SK-N-SH (cell line): Measurements from ENCODE around the gene PCSK6.

Experiments used
- MXI1 ChIP-seq: IDR thresholded peaks from 2 replicates; pipeline ENCODE4 v1.6.1; 2012; ENCODE audit warnings: mild to moderate bottlenecking, low read depth, low read length, improper control_type of control experiment
- SMC3 ChIP-seq: IDR thresholded peaks from 2 replicates; pipeline ENCODE4 v1.6.1; 2012; ENCODE audit warnings: low read depth, low read length, improper control_type of control experiment
- TAF1 ChIP-seq: IDR thresholded peaks from 2 replicates; pipeline ENCODE4 v1.6.1; 2012; ENCODE audit warnings: low read depth, mild to moderate bottlenecking, low read length, moderate library complexity, borderline replicate concordance

- TF ChIP-seq MXI1 (no peak), TAF1 (no peak), SMC3 (no peak)
These were observed 142.1 kb downstream of the PCSK6 start for GRCh38 chr15:101347454-101347853.
